ENCODE data around the gene PRX. TPM values are rescaled to one million over a fixed set of nuclear protein-coding genes. Genes with fewer than 3 reads are reported as not detected.
A peak's percentile ranks its signal among the peaks of the same experiment; 100 is the strongest.
"Not testable (repeated sequence)": the region's sequence is repeated elsewhere in the genome, so short reads cannot be mapped to it uniquely, and the experiment has no call there.

PRX gene
- total RNA-seq, 1 experiment from 2014 or later = 2.3 TPM

DNA sequence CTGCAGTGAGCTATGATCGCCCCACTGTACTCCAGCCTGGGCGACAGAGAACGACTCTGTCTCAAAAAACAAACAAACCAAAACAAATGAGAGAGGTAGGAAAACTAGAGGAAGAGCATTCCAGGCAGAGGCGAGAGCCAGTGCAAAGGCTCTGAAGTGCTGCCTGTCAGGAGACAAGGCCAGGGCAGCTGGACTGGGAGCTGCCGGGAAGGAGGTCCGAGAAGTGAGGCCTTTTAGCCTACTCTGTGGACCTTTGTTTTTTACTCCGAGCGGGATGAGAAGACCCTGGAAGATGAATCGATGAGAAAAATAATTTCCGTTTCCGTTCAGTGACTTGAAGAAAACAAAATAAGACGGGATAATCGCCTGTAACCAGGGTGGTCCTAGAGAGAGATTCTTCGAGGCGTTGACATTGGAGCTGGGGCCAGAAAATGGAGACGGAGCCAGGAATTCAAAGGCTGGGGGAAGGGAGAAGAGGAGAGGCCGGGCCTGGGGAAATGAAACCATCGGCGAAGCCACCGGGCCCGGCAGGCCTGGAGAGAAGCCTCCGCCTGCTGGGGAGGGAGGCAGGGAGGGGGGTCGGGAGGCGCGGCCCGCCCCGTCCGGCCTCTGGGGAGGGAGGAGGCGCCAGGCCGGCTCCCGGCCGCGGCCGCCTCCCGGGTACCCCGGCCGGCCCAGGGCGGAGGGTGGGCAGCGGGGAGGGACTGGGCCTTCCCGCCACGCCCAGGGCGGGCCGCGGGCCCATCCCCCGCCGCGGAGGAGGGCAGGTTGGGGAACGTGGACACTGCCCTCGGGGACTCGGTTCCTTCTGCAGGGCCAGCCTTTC is 20.4 kb upstream of the PRX start:
- peak; percentile 94 for DNase-seq (ENCODE audit: low read depth)

DNA sequence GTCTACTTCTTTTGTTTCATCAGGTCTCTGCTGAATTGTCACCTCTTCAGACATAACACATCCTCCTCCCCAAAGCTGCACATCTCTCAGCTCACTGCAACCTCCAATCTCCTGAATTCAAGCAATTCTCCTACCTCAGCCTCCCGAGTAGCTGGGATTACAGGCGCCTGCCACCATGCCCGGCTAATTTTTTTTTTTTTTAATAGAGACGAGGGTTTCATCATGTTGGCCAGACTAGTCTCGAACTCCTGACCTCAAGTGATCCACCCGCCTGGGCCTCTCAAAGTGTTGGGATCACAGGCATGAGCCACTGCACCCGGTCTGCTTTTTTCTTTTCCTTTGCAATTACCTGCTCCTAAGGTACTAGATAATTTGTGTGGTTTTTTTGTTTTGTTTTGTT is 19.6 kb upstream of the PRX start:
- peak; percentile 33 for DNase-seq (ENCODE audit: low read depth)

DNA sequence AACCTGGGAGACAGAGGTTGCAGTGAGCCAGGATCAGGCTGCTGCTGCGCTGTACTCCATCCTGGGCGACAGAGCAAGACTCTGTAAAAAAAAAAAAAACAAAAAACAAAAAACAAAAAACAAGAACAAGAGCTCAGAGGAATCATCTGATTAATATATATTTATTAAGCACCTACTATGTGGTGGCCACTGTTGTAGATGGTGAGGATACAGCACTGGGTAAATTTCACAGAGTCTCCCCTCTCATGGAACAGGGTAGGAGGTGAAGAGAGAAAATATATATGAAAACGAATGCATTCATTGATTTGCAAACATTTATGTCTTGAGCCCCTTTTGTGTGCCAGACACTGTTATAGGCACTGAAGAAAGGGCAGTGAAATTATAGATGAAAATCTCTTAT is 18.5 kb upstream of the PRX start:
- DNase-seq (ENCODE audit: low read depth) = no peak

DNA sequence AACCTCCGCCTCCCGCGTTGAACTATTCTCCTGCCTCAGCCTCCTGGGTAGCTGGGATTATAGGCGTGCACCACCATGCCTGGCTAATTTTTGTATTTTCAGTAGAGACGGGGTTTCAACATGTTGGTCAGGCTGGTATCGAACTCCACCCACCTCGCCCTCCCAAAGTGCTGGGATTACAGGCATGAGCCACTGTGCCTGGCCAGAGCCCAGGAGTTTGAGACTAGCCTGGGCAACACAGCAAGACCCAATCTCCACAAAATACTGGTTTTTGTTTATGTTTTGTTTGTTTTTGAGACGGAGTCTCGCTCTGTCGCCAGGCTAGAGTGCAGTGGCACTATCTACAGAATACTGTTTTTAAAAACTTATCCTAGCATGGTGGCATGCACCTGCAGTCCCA is 17.1 kb upstream of the PRX start:
- not testable (repeated sequence) for DNase-seq (ENCODE audit: low read depth)

DNA sequence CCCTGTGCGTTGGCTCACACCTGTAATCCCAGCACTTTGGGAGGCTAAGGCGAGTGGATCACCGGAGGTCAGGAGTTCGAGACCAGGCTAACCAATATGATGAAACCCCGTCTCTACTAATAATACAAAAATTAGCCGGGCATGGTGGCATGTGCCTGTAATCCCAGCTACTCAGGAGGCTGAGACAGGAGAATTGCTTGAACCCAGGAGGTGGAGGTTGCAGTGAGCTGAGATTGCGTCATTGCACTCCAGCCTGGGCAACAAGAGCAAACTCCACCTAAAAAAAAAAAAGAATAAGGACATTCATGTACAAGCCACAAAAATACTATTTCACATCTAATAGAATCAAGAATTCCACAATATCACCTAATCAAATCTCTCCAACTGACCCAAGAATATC is 15.0 kb upstream of the PRX start:
- not testable (repeated sequence) for DNase-seq (ENCODE audit: low read depth)

DNA sequence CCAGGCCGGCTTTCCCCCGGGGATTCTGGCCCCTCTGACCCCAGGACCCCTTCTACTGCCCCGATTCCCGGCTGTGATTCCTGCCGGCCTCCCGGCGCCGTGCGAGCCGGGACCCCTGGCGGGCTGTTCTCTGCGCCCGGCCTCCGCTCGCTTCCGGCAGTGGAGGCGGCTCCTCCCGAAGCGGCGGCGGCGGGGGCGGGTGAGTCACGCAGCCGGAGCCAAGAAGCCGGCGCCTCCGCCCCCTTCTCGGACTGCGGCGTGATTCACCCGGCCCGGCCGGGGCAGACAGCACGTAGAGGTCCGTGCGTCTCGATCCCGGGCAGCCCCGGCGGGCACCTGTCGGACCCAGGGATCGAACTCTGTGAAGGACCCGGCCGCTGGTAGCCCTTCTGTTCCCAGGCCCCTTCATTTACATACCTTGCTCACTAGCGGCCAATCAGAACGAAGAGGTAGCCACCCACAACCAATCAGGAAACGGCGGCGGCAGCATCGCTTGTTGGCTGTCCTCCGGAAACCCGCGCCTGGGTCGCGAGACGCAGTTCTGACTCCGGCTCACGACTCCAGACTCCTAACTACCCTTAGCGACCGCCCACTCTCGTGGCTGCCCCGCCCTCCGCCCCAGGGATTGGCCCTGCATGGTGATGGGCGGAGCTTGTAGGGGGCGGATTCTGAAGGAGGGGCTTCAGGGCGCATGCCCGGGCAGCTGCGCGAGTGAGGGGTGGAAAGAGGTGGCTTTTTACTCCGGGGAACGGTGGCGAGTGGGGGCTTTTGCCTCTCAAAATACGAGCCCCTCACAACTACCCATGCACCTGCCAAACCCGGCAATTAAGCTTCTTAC is 12.5 kb upstream of the PRX start, which contains the start of gene SERTAD1:
TSS of gene SERTAD1 (minus strand) at position 543 of the 838 bp plus-strand sequence. CDS start 2,446 bp downstream, outside the sequence.
- peak; percentile 99 for DNase-seq (ENCODE audit: low read depth)

DNA sequence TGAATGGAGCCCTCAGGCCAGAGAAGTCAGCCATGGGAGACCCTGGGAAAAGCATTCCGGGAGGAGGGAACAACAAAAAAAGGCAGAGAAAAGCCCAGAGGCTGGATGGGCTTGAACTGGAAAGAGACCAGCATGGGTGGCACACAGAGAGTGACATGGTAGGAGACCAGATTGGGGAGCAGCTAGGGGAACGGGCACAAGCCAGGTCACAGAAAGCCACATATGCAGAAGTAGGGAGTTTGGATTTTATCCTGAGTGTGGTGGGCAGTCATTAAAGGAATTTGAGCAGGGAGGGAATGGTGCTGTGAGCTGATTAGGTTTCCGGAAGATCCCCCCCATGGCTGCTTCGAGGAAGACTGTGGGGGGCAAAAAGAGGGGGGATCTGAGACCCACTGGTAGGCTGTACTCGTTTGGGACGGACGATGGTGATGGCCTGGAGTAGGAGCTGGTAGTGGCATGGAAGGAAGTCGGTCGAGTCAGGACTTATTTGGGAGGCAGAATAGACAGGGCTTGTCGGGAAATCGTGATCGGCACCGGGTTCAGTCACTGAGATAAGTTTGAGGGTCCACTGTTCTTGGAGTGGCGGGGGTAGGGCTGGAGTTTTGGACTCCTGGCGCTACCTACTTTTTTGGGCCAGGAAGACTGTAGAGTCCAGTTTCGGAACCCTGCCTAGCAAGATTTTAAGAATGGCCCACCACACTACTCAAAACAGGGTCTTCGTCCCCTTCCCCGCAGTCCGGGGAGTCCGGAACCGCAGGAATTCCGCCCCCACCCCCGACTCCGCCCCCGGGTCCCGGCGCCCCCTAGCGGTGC is 11.7 kb upstream of the PRX start:
- peak; percentile 40 for DNase-seq (ENCODE audit: low read depth)

DNA sequence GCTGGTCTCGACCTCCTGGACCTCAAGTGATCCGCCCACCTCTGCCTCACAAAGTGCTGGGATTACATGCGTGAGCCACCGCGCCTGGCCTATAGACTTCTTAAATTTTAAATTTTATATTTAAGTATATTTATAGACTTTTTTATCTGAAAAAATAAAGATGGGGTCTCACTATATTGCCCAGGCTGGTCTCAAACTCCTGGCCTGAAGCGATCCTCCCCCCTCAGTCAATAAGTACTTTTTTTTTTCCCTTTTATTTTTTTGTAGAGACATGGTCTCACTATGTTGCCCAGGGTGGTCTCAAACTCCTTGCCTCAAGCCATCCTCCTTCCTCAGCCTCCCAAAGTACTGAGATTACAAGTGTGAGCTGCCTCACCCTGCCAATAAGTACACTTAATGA is 10.8 kb upstream of the PRX start:
- no peak for DNase-seq (ENCODE audit: low read depth)

DNA sequence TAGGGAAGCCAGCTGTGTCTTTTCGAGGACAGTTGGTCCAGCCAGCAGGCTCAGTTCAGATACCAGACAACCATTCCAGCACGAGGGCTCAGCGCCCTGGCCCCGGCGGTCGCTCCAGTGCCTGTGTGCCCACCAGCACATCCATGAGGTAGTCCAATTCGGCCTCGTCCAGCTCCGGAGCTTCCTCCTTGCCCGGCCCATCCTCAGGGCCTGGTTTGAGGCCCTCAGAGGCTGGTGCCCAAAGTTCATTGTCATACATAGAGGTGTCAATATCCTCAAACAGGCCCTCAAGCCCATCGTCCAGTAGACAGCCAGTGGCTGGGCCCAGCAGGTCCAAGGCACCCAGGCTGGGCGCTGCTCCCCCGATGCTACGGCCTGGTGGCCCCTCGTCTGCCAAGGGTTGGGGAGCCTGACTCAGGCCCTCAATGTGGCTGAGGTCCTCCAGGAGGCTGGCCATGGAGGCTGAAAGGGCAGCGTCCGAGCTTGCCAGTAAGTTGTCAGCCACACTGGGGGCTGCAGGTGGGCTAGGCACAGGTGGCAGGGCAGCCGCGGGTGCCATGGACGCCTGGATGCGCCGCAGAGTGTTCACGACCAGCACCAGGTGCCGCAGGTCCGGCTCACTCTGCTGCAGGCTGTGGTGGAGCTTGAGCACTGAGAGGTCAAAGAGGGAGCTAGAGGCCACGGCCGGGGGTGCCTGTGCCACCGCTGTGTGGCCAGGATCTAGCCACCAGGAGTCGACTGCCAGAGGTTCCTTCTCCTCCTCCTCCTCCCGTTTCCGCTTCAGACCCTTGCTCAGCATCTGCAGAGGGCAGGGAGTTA is 9.8 kb upstream of the PRX start:
- no peak for DNase-seq (ENCODE audit: low read depth)

DNA sequence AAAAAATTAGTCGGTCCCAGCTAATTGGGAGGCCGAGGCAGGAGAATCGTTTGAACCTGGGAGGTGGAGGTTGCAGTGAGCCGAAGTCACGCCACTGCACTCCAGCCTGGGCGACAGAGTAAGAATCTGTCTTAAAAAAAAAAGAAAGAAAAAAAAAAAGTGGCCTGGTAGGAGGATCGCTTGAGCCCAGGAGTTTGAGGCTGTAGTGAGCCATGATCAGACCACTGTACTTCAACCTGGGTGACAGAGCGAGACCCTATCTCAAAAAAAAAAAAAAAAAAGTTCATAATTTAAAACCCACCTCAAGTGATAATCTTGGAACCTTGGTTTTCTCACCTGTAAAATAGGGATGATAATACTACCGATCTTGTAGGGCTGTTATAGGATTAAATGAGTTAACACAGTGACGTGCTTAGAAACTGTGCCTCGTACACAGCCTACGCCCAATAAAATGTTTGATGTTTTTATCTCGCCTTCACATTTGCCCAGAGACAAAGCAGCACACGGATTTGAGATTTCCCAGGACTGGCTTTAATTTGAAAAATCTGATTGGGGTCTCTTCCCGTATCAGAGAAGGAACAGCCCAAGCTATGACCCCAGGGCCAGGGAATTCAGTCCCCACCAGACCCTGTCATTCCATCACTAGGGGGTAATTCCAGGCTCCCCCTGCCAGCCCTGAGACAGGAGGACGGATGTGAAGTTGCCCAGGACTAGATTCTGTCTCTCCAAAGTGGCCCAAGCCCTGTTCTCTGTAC is 9.0 kb upstream of the PRX start:
- no peak for DNase-seq (ENCODE audit: low read depth)

DNA sequence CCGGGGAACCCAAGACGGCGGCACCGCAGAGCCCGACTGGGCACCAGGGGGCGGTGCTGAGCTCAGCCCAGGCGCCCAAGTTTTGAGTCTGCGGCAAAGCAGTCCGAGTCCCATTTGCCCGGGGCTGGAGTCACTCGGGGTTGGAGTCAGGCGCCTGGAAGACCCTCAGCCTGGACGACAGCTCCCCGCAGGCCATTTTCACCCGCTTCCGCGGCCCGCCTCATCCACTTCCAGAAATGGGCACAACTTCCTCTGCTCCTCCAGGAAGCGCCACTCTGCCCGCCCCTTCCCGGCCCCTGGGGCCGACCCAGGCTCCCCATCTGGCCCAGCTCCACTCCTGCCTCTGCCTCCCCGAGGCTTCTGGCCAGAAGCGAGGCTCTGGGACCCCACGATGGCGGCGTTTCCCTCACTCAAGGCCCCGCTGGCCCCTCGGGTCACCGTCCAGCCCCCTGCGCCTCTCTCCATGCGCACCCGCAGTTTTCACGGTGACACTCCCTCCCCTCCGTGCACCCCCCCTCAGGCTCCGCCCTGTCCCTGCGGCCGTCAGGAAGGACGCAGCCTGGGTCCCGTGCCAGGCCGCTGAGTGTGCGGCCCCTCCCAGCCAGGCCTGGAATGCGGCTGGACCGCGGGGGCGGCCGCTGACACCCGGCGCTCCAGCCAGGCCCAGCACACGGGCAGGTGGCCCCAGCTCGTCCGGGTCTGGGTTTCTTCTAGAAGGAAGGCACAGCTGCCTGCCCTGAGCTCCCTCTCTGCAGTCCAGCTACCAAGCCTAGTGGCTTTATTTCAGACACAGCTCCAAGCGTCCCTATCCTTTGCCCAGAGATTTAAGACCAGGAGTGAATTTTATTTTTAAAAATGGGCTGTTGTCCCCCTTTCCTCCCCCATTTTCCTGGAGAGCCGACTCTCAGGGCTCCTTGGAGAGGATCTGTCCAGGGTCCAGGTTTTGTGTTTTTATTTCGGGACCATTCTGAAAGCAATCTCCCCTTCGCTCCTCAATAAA is 7.9 kb upstream of the PRX start:
- peak; percentile 94 for DNase-seq (ENCODE audit: low read depth)

DNA sequence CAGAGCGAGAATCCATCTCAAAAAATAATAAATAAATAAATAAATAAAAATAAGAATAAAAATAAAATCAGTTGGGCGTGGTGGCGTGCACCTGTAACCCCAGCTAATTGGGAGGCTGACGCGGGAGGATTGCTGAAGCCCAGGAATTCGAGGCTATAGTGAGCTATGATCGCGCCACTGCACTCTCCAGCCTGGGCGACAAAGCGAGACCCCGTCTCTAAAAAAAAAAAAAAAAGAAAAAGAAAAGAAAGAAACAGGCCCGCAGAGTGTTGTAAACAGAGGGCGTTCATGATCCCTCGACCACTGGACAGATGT is 7.2 kb upstream of the PRX start:
- DNase-seq (ENCODE audit: low read depth) = no peak

DNA sequence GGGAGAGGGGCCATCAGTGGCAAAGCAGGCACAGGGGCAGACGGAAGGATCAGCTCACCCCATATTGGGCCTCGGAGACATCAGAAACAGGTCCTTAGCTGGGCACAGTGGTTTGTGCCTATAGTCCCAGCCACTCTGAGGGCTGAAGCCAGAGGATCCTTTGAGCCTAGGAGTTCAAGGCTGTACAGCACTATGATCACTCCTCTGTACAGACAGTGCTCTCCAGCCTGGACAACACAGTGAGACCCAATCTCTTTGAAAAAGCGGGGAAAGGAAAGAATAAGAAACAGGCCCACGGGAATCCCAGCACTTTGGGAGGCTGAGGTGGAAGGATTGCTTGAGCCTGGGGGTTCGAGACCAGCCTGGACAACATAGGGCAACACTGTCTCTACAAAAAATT is 6.6 kb upstream of the PRX start:
- no peak for DNase-seq (ENCODE audit: low read depth)

DNA sequence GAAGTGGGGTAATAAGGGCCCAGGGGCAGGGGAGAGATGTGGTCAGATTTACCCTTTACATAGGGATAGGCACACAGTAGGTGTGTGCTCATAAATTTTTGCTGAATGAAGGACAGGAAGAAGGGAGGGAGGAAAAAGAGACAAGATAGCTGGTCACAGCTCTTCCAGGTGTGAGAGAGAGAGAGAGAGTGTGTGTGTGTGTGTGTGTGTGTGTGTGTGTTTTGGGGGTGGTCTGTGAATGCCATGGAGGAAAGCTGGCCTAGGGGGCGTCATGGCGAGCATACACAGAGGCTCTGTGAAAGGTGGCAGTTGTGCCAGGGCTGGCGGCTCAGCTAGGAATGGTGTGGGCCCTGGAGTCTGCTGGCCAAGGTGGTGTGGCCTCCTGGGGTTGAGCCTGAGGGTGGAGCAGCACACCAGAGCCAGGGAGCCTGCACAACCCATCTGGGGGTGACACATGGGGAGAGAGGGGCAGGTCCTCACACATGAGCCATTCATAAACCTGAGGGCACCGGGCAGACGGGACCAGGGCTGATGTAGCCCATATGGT is 6.0 kb upstream of the PRX start:
- DNase-seq (ENCODE audit: low read depth) = no peak

DNA sequence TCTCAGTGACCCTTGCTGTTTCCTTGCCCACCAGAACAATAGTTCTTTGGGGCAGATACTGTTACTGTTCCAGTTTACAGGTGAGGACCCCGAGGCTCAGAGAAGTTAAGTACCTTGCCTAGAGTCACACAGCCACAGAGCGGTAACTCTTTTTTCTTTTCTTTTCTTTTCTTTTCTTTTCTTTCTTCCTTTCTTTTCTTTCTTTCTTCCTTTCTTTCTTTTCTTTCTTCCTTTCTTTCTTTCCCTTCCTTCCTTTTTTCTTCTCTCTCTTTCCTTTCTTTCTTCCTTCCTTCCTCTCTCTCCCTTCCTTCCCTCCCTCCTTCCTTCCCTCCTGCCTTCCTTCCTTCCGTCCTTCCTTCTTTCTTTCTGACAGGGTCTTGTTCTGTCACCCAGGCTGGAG is 4.9 kb upstream of the PRX start:
- no peak for DNase-seq (ENCODE audit: low read depth)

DNA sequence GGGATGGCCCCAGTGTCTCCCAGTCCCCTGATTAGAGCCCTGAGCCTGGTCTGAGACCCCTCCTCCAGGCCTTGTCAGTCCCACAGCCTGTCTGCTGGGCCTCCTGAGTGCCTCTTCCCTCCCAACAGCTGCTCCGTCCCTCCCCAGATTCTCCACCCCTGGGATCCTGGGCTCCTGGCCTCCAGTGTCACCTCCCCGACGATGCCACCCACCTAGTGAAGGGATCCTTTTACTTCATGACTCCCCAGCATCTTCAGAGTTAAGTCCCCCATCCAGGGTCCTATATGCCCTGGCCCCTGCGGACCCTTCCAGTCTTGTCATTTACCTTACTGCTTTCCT is 4.4 kb upstream of the PRX start:
- no peak for DNase-seq (ENCODE audit: low read depth)

DNA sequence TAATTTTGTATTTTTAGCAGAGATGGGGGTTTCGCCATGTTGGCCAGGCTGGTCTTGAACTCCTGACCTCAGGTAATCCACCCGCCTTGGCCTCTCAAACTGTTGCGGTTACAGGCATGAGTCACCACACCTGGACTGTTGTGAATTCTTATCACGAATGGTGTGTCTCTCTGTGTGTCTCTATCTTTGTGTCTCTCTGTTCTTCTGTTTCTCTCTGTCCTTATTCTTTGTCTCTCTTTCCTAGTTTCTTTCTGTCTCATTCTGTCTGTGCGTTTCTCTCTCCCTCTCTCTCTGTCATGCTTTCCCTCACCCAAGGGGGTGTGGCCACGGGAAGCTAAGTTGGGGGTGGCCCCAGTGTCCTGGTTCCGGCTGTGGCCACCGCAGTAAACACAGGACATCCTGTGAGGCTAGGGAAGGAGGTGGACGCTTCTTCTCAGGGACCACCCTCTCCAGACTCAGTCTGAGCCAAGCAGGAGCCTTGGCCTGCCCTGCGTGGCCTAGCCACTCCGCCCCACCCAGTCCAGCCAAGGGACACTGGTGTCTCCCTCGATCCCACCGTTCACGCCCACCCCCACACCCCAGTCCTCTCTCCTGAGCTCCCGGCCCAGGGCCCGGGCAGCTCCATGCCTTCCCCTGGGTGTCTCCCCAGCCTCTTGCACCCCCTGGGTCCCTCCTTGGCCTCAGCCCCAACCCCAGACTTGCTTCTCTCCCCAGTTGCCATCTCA is 3.9 kb upstream of the PRX start:
- DNase-seq (ENCODE audit: low read depth) = peak; percentile 70

DNA sequence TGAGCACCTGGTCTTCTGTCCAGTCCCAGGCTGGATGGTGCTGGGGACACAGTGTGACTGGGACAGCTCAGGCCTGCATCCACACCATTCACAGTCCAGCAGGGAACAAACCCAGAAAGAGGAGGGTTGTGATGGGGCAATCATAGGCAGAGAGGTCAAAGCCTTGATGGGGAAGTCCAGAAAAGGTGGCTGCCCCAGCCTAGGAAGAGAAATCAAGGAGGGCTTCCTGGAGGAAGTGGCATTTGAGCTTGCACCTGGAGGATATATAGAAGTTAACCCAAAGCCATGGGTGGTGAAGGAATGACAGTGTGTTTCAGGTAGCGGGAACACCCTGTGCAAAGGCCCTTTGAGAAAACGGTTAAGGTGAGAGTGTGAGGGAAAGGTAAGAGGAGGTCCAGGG is 2.6 kb upstream of the PRX start:
- no peak for DNase-seq (ENCODE audit: low read depth)

Measured in M059J (cell line).